ENCODE results near the gene WDR5.

WDR5 gene

GRCh38 chr9:134136118-134136995 is 475 bp downstream of the WDR5 start (continued):
- no peak for TF ChIP-seq ZBTB44 (tag by site-specific recombination; IDR thresholded peaks at IDR 0.05)
- peak; percentile 19; the same call in 1 of the 2 replicates for TF ChIP-seq ZNF76 (tag by site-specific recombination; IDR thresholded peaks at IDR 0.05; ENCODE audit: borderline replicate concordance, low read depth)
- peak; percentile 62 for TF ChIP-seq ZNF600 (tag by site-specific recombination; IDR thresholded peaks at IDR 0.05)
- no peak for TF ChIP-seq ZNF549 (tag by site-specific recombination; IDR thresholded peaks at IDR 0.05)
- no peak for TF ChIP-seq ZFP69B (tag by site-specific recombination; IDR thresholded peaks at IDR 0.05)
- no peak for TF ChIP-seq ZNF175 (tag by site-specific recombination; IDR thresholded peaks at IDR 0.05)
- TF ChIP-seq GLIS1 (tag by site-specific recombination; IDR thresholded peaks at IDR 0.05) = peak; percentile 20; the same call in 1 of the 2 replicates
- TF ChIP-seq ZNF223 (tag by site-specific recombination; IDR thresholded peaks at IDR 0.05) = peak; percentile 36; the same call in 1 of the 2 replicates
- TF ChIP-seq, protein P1, sequence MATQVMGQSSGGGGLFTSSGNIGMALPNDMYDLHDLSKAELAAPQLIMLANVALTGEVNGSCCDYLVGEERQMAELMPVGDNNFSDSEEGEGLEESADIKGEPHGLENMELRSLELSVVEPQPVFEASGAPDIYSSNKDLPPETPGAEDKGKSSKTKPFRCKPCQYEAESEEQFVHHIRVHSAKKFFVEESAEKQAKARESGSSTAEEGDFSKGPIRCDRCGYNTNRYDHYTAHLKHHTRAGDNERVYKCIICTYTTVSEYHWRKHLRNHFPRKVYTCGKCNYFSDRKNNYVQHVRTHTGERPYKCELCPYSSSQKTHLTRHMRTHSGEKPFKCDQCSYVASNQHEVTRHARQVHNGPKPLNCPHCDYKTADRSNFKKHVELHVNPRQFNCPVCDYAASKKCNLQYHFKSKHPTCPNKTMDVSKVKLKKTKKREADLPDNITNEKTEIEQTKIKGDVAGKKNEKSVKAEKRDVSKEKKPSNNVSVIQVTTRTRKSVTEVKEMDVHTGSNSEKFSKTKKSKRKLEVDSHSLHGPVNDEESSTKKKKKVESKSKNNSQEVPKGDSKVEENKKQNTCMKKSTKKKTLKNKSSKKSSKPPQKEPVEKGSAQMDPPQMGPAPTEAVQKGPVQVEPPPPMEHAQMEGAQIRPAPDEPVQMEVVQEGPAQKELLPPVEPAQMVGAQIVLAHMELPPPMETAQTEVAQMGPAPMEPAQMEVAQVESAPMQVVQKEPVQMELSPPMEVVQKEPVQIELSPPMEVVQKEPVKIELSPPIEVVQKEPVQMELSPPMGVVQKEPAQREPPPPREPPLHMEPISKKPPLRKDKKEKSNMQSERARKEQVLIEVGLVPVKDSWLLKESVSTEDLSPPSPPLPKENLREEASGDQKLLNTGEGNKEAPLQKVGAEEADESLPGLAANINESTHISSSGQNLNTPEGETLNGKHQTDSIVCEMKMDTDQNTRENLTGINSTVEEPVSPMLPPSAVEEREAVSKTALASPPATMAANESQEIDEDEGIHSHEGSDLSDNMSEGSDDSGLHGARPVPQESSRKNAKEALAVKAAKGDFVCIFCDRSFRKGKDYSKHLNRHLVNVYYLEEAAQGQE (tag by site-specific recombination; IDR thresholded peaks at IDR 0.05) = no peak
- no peak for TF ChIP-seq KLF7 (tag by site-specific recombination; IDR thresholded peaks at IDR 0.05; ENCODE audit: borderline replicate concordance)
- TF ChIP-seq ZNF211 (tag by site-specific recombination; IDR thresholded peaks at IDR 0.05; ENCODE audit: low read depth) = no peak
- TF ChIP-seq ZBTB49 (tag by site-specific recombination; IDR thresholded peaks at IDR 0.05; ENCODE audit: low read depth) = no peak
- no peak for TF ChIP-seq PATZ1 (tag by site-specific recombination; IDR thresholded peaks at IDR 0.05)
- TF ChIP-seq, protein P2, sequence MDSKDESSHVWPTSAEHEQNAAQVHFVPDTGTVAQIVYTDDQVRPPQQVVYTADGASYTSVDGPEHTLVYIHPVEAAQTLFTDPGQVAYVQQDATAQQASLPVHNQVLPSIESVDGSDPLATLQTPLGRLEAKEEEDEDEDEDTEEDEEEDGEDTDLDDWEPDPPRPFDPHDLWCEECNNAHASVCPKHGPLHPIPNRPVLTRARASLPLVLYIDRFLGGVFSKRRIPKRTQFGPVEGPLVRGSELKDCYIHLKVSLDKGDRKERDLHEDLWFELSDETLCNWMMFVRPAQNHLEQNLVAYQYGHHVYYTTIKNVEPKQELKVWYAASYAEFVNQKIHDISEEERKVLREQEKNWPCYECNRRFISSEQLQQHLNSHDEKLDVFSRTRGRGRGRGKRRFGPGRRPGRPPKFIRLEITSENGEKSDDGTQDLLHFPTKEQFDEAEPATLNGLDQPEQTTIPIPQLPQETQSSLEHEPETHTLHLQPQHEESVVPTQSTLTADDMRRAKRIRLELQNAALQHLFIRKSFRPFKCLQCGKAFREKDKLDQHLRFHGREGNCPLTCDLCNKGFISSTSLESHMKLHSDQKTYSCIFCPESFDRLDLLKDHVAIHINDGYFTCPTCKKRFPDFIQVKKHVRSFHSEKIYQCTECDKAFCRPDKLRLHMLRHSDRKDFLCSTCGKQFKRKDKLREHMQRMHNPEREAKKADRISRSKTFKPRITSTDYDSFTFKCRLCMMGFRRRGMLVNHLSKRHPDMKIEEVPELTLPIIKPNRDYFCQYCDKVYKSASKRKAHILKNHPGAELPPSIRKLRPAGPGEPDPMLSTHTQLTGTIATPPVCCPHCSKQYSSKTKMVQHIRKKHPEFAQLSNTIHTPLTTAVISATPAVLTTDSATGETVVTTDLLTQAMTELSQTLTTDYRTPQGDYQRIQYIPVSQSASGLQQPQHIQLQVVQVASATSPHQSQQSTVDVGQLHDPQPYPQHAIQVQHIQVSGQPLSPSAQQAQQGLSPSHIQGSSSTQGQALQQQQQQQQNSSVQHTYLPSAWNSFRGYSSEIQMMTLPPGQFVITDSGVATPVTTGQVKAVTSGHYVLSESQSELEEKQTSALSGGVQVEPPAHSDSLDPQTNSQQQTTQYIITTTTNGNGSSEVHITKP (tag by site-specific recombination; IDR thresholded peaks at IDR 0.05) = no peak
- TF ChIP-seq ZNF560 (tag by site-specific recombination; IDR thresholded peaks at IDR 0.05; ENCODE audit: borderline replicate concordance) = no peak
- no peak for TF ChIP-seq ZNF26 (tag by site-specific recombination; IDR thresholded peaks at IDR 0.05)
- TF ChIP-seq ZNF391 (tag by site-specific recombination; IDR thresholded peaks at IDR 0.05; ENCODE audit: borderline replicate concordance, low read depth) = no peak
